Ishikawa (cell line): Measurements from ENCODE around the gene RPS6KB1.

Experiments
- CEBPB ChIP-seq: IDR thresholded peaks from 2 replicates; pipeline ENCODE4 v1.6.1; 2012
- EGR1 ChIP-seq: IDR thresholded peaks from 2 replicates; pipeline ENCODE4 v1.6.1; 2012
- EP300 ChIP-seq: IDR thresholded peaks from 2 replicates; pipeline ENCODE4 v1.6.1; 2012; ENCODE audit warnings: borderline replicate concordance
- TEAD4 ChIP-seq: IDR thresholded peaks from 2 replicates; pipeline ENCODE4 v1.6.1; 2012
- YY1 ChIP-seq: IDR thresholded peaks from 2 replicates; pipeline ENCODE4 v1.6.1; 2012; ENCODE audit warnings: low read depth

DNA sequence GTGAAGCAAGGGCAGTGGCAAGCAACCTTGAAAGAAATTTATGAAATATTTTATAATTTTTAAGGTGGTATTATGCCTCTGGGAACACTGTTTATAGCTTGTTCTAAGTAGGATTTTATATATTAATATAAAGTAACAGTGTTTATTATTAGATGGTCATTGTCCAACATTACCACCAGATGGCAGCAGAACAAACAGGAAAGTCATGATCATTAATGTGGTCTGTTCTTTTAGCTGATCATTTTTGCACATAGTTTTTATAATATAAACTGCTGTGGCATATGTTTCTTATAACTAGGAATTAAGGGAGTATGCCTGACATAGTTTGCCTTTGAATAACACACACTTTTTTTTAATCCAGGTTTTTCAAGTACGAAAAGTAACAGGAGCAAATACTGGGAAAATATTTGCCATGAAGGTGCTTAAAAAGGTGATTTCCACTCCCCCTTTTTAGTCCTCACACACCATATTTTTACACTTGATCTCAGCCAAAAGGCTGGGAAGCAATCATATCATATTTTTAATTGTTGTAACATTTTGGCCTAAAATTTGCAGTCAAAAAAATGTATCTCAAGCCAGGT, 21.4 kb downstream of the RPS6KB1 start:
- TF ChIP-seq YY1 = no peak
- TF ChIP-seq EGR1 = no peak
- no peak for TF ChIP-seq EP300
- TF ChIP-seq CEBPB = no peak
- TF ChIP-seq TEAD4 = no peak
